HG03354 (cell line): ENCODE data around the gene LSM7.

ENCODE experiments used
- ATAC-seq: cut with Tn5 transposase; IDR thresholded peaks from one replicate; pipeline ENCODE4 v1.9.1; 2021; ENCODE audit warnings: mild to moderate bottlenecking; ENCODE audit not compliant: unreplicated experiment, poor library complexity, severe bottlenecking

Gene LSM7

DNA sequence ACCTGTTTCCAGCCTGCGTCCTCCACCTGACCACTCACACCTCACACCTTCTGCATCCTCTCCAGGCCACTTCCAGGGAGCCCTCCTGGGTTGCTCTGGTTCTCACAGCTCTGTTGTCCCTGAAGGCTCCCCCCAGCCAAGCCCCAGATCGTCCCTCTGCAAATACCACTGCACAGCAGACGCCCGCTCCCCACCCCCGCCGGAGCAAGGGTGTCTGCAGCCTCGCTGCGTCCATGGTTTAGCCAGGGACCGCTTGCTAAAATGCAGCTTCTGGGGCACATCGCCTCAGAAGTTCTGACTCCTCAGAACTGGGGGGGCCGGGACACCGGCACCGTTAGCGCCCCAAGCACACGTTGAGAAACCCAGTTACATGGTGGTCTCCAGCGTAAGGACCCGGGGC is 21.4 kb downstream of the LSM7 start:
- ATAC-seq = no peak

DNA sequence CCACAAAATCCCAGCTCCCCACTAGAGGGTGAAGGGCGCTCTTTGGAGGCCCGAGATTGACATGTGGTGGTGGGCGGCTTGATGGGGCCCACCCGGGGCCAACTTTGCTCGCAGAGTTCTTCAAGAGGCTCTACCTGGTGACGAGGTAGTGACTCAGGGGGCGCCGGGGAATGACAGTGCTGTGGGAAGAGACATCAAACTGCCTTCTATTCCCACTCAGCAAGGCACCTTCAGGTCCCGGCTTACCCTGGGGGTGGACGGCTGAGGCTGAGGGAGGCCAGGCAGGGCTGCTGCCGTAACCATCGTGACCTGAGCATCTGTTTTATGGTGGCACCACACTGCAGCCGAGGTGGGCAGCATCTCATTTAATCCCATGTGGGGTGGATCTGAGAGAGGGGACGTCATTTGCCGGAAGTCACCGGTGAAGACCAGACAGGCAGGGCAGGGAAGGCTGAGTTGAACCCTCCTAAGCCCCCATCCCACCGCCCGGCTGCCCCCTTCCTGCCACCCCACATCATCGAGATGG is 22.0 kb downstream of the LSM7 start:
- no peak for ATAC-seq

DNA sequence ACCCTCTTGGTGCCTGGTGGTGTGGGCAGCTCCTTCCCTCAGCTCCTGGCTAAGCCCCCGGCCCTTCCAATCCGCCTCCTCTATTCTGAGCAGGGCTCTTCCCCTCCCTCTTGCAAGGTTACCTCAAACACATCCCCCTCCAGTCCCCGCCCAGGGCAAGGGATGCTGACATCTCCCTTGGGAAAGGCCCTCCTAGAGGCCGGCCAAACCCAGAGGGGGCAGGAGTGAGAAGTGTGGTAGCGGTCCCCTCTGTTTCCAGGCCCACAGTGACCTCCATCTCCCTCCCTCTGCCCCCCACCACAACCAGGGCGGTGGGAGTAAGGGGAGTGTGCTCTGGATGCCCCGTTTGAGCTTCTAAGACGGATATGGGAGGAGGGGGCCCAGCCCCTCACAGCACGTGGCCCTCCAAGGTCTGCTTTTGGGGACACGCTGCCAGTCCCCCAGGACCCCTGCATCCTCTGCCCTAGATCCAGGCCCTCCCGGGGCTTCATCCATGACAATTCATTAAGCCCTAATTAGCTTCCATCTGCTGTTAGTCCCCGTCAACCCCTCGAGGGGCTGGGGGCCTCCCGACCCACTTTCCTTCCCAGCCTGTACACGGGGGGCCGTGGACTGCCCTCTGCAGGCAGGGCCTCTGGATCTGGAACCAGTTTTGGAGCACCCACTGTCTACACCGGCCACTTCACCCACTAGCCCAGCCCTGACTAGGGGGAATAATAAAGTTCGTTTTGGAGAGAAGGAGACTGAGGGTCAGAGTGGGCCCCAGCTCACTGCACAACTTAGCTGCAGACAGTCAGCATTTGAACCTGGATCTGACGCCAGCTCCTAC is 22.7 kb downstream of the LSM7 start:
- ATAC-seq = no peak

DNA sequence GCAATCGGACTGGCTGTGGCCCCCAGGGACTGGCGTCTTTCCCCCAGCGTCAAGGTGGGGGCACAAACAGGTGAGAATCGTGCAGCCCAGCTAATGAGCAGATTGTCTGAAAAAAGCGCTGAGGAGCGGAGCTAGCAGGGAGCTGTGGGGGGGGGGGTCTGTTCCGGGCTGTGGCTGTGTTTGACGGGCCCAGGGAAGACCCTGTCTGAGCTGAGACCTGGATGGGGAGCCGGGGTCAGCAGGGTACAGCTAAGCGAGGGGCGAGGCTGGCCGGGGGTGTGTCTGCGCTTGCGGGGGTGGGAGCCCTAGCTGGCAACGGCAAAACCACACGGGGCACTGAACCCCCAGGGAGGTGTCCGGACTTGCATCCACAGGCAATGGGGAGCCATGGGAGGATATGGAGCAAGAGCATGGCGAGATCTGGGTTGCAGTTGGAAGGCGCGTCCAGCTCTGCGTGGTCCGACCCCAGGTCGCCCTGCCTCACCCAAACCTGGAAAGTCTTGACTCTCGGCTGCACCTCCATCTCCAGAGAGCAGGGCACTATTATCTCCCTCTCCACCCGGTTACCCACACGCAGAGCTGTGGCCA is 25.1 kb downstream of the LSM7 start:
- ATAC-seq = no peak

DNA sequence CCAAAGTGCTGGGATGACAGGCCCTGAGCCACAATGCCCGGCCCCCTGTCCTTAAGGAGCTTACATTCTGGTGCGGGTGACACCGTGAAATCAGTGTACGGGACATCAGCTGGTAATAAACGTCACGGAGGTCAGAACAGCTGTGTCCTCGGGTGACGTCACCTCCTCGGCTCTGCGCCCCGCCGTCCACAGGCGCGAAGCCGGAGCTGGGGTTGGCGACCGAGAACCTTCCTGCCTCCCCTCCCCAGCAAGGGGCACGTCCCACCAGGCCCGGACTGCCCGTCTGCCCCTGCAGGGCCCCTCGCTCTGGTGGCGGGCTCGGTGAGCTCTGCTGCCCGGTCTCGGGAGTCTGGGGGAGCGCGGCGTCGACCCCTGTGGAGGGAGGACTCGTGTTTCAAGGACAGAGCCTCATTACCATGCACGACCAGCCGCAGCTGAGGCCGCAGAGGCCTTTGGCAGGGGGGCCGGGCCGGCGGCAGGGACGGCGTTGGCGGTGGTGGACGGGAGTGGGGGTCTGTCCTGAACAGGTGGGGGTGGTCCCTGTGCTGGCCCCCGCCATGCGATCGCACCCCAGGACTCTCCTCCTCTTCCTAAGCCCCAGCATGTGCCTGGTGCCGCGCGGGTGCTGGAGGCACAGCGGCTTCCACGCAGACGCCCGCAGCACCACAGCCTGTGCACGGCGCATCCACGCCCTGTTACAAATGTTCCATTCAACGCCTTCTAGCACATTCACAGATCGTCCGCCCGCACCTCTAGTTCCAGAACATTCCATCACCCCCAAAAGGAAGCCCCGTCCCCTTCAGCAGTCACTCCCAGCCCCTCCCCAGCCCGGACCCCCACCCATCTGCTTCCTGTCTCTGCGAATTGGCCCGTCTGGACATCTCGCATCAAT is 25.8 kb downstream of the LSM7 start:
- no peak for ATAC-seq

DNA sequence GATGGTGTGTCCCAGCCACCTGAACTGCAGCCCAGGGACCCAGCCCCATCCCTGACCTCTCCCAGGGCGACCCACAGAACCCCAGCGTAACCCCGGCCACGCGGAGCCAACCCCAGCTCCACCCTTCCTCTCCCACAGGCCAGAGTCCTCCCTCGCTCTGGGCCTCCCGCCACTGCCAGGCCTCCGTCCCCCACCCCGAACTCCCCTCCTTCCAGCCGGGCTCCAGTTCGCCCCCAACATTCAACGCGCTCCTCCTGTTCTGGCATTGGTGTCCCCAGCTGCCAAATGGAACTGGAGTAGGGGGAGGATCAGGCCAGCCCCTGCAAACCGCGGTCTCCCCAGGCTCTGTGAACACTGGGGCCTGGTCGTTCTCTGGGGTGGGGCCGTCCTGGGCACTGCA is 27.9 kb downstream of the LSM7 start:
- no peak for ATAC-seq

DNA sequence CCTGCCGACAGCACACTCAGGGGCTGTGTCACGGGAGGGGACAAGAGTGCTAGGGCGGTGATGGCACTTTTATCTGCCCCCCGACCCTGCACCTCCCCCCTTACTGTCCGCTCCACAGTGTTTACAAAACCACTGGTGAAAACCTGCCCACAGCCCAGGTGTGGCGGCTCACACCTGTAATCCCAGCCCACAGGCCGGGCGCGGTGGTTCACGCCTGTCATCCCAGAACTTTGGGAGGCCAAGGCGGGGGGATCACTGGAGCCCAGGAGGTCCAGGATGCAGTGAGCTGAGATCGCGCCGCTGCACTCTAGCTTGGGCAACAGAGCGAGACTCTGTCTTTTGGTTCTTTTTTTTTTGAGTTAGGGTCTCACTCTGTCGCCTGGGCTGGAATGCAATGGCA is 32.2 kb downstream of the LSM7 start:
- ATAC-seq = no peak

DNA sequence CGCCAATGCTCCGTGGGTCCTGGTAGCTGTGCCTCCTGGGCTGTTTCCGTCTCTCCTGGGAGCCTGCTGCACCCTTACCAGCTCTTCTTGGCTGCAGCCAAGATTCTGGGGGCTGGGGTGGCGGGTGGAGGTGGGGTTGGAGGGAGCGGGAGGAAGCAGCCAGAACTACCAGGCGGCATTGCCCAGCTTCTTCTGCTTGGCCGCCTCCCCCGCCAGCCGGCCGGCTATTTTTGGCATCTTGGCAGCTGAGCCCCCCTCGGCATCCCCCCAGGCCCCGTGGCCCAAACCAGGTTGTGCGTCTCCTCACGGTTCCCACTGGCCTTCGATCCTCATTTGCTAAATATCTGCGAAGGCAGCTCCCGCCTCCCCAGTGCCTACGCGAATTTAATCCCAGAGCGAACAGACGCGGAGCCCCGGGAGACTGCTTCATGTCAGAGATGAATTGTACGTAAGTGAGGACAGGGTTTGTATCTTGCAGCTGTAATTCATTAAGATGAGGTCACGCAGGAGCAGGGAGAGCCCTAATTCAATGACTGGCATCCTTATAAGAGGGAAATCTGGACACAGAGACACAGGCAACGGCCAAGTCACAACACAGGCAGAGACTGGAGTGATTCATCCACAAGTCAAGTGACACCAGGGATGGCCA is 33.6 kb downstream of the LSM7 start:
- no peak for ATAC-seq

DNA sequence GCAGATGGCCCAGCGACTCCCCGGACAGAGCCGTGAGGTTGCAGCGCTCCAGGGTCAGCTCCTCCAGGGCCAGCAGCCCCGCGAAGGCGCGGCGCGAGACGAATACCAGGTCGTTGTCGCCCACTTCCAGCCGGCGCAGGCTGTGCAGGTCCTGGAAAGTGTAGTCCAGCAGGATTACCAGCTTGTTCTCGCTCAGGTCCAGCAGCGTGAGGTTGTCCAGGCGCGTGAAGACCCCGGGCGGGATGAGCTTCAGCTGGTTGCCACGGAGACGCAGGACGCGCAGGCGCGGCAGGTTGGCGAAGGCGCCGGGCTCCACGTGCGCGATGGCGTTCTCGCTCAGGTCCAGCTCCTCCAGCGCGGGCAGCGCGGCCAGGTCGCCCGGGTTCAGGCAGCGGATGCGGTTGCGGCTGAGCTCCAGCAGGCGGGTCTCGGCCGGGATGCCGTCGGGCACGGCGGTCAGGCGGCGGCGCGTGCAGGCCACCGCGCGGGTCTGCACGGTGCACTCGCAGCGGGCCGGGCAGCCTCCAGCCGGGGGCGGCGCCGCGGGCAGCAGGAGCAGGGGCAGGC is 37.1 kb downstream of the LSM7 start:
- no peak for ATAC-seq

DNA sequence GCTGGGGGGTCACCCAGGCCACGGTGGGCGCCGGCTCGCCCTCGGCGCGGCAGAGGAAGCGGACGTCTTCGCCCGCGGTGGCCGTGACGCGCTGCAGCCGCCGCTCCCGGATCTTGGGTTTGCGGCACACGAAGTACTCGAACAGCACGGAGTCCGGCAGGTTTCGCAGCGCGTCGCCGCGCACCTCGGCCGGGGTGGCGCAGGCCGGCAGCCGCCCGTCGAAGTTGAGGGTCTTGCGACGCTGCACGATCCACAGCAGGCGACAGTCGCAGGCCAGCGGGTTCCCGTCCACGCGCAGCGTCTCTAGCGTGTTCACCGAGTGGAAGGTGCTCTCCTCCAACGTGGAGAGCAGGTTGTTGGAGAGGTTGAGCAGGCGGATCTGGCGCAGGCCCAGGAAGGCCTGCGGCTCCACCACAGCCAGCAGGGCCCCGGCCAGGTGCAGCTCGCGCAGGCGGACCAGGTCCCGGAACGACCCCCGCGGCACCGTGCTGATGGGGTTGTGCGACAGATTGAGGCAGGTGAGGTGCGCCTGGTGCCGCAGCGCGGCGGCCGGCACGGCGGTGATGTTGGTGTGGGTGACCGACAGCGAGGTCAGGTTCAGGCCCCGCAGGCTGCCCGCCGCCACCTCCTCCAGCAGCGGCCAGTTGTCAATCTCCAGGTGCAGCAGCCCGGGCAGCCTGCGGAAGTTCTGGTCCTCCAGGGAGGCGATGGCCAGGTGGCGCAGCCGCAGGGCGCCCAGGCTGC is 37.8 kb downstream of the LSM7 start:
- ATAC-seq = no peak

DNA sequence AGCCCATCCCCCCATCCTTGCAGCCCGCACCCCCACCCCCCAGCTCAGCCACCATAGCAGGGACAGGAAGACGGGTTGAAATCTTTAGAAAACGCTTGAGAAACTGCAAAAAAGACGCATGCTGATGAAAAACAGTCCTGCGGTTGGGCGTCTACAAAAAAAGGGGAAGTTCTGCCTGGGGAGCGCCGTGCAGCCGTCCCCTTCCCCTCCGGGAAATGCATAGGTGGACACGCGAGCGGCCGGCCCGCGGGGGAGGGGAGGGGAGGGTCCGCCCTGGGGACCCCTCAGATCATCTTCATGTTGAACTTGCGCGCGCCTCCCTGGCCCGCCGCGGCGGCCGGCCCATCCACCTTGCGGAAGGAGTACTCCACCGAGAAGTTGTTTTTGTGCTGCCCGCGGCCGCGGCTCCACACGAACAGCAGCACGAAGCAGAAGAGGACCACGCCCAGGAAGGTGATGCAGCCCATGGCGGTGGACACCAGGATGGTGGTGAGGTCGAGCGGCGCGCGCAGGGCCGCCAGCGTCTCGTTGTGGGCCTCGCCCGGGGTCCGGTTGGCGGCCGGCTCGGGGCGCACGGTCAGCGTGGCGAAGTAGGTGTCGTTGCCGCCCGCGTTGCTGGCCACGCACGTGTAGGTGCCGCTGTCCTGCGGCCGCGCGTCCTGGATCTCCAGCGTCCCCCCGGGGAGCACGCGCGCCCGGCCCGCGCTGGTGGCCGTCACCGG is 38.5 kb downstream of the LSM7 start:
- ATAC-seq = no peak

DNA sequence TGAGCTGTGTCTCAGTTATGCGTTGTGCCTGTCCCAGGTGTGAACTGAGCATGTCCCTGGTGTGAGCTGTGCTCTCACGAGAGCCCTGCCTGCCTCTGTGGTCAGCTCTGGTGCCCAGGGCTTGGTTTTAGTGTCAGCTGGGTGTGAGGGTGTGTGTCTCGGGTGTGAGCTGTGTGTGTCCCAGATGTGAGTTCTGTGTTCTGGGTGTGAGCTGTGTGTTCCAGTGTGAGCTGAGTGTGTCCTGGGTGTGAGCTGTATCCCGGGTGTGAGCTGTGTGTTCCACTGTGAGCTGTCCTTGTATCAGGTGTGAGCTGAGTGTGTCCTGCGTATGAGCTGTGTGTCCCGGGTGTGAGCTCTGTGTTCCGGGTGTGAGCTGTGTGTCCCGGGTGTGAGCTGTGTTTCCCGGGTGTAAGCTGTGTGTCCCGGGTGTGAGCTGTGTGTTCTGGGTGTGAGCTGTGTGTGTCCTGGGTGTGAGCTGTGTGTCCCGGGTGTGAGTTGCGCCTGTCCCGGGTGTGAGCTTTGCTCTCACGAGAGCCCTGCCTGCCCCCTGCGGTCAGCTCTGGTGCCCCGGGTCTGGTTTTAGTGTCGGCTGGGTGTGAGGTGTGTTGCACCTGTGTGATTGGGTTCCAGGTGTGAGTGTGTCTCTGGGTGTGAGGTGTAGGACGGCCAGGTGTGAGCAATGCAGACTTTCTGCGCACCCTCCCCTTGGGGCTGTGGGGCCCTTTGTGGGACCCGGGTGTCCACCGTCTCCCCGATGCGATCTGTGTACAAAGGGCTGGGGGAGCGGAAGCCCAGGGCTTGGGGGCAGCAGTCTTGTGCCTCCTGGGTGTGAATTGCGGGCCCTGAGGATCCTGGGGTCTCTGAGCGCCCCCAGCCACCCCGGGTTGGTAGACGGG is 39.3 kb downstream of the LSM7 start:
- no peak for ATAC-seq

DNA sequence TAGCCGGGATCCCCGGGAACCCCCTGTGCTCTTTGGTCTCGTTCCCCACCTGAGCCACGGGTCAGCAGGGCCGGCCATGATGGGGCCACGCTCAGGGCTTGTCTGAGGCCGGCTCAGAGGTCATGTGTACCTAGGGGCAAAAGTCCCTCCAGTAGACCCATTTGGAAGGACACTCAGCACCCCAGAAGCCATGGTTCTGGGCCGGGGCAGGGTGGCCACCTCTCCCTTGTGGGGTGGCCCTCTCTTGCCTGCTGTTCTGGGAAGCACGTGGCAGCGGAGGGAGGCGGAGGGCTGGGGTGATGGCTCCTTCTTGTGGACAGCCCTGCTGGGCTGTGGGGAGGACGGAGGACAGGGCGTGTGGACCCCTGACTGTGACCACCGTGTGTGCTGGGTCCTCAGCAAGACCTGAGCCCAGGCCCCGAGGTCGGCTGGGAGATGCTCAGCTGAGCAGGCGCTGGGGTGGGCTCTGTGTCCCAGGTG is 40.0 kb downstream of the LSM7 start:
- no peak for ATAC-seq

DNA sequence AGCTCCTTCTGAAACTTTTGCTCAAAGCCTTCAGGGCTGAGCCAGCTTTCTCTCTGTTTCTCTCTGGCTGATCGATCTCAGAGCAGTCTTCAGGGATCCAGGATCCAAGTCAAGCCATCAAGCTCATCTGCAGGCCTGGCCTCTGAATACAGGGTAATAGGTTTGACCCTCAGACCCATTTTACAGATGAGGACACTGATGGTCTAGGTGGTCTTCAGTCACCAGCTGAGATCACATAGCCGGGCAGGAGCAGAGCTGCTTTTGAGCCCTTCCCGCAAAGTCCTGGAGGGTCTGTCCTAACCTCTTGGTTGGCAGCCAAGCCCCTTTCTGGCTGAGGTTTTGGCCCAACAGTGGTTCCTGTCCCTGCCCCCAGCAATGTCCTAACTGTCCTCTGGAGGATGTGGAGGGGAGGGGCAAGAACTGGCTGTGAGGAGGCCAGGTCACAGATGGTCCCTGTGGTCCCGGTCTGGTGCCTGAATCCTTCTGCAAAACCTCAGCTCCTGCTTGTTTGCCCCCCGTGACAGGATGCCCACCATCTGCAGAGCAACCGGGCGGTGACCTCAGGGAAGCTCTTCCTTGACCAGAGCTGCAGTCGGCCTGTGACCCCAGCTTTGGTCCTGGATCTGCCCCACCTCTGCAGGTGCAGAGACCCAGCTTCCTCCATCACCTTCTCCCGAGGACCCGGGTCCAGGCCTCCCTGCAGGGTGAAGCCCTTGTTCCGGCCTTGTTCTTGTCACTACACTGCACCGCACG is 40.6 kb downstream of the LSM7 start:
- no peak for ATAC-seq

DNA sequence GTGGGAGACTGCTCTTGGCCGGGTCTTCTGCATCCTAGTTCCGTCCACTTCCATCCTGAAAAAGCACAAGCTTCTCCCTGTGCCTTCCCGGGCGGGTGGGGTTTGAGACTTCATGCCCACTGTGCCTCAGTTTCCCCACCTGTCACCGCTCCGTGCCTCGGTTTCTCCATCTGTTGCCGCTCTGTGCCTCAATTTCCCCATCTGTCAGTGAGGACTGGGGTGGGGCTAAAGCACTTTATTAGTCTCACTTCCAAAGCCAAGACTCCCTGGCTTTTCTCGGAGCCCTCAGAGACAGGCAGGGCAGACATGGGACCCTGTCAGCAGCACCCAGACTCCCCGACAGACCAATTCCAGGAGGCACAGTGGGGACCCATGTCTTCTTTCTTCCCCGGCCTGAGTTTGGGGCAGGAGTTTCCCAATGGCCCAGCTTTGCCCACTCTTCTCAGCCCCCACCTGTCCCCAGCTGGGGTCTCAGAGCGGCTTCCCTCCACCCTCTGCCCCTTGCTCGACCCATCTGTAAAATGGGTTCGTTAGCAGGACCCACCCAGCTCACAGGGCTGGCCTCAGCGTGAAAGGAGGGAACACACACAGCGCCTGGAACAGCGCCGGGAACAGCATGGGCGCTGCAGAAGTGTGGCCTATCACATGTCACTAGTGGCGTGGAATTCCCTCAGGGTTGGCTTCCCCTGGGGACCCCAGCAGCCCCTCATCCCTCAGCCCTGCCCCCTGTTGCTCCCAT is 41.8 kb downstream of the LSM7 start:
- no peak for ATAC-seq
